ENCODE data around the gene CHID1. TPM values are rescaled to one million over a fixed set of nuclear protein-coding genes. Genes with fewer than 3 reads are reported as not detected.
A peak's percentile ranks its signal among the peaks of the same experiment; 100 is the strongest.

CHID1 gene
- total and polyA plus RNA-seq, 2 experiments from 2014 or later, result 54.1 to 67.3 TPM

DNA sequence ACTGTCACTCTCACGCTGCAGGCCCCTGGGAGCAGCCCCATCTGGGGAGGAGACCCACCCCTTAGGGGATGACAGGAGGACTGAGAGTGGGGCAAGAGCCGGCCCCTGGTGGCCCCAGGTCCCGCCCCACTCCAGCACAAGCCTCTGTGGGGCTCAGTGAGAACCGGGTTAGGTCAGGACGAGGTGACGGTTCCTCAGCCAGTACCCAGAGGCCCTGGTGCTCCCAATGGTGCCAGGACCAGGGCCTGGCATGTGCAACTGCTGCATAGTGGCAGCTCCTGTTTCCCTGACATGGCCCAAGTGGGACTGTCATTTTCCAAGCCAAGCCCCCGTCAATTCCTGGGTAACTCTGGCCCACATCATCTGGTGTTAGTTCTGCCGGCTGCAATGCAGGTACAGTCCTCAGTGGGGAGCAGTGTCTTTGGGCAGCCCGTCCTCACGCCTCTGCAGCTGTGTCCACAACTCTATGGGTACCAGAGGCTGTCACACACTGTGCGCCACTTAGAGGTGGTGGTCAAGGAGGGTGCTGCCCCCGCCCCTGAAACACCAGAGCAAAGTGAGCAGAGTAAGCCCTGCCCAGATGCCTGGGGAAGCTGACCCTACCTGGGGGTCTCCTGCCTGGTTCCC, 15.9 kb downstream of the CHID1 start:
- H3K4me1 ChIP-seq (ENCODE audit: insufficient read depth), result no peaks in the 10 kb centered on the region; the same call in 1 of the 2 replicates
- peaks cover 7% of the 10 kb centered on the region; the same call in 2 of the 3 replicates for H3K36me3 Mint-ChIP-seq (ENCODE audit: low read depth)
- peaks cover 9% of the 10 kb centered on the region for H3K4me1 Mint-ChIP-seq

DNA sequence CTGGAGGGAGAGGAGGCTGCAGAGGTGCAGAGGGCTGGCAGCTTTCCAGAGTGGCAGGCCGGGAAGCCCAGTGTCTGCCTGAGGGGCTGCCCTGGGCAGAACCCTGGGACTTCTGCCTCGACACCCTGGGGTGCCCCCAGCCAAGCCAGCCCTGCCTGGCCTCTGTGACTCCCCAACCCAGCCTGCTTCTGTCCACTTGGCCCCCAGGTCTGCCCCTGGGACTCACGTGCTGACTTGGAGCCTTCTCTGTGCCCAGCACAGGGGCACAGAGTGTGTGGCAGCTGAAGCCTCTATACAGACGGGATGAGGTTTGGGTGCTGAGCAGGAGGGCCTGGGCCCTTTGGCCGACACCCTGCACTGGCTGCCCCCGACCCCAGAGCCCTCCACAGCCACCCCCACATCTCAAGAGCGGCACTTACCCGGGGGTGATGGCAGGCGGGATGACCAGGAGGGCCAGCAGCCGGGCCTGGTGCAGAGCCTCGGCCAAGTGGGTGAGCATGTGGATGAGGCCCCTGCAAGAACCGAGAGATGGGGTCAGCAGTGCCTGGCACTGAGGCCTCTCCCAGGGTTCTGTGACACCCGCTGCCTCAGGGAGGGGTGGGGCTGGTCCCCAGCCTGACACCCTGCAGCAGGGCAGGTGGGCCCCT, 17.5 kb downstream of the CHID1 start:
- Histone ChIP-seq H3K27me3 (ENCODE audit: insufficient read depth) (no peaks in the 10 kb centered on the region), H3K79me2 (replicated peaks; ENCODE audit: insufficient read depth) (no peaks in the 10 kb centered on the region), H3K9me2 (ENCODE audit: insufficient read depth) (no peaks in the 10 kb centered on the region), H4K20me1 (replicated peaks; ENCODE audit: insufficient read depth) (peaks cover 3% of the 10 kb centered on the region; the same call in 1 of the 2 replicates), H3K4me3 (no peak overlapping the region), H2AFZ (no peak overlapping the region), H3F3A (replicated peaks; ENCODE audit: low read depth) (no peaks in the 10 kb centered on the region), H3K4me1 (ENCODE audit: insufficient read depth) (no peaks in the 10 kb centered on the region; the same call in 1 of the 2 replicates), H3K36me3 (ENCODE audit: insufficient read depth) (no peaks in the 10 kb centered on the region), H3K4me2 (no peak overlapping the region), H3K27ac (ENCODE audit: low read depth) (no peak overlapping the region)
- ATAC-seq (no peak), DNase-seq (ENCODE audit: low spot score) (no peak)
- Mint-ChIP-seq H3K27me3 (ENCODE audit: insufficient read depth, low read depth, poor library complexity) (peaks cover 7% of the 10 kb centered on the region), H3K4me3 (no peak overlapping the region), H3K4me1 (peaks cover 9% of the 10 kb centered on the region), H3K9me3 (no peaks in the 10 kb centered on the region), H3K36me3 (ENCODE audit: low read depth) (no peaks in the 10 kb centered on the region), H3K27ac (no peak overlapping the region; the same call in 1 of the 2 replicates)
- TF ChIP-seq ZNF114 (CRISPR knock-in tag; IDR thresholded peaks at IDR 0.05), result no peak
- TF ChIP-seq STAT1 (IDR thresholded peaks at IDR 0.05; ENCODE audit: unreplicated experiment), result no peak
- TF ChIP-seq, protein P1, sequence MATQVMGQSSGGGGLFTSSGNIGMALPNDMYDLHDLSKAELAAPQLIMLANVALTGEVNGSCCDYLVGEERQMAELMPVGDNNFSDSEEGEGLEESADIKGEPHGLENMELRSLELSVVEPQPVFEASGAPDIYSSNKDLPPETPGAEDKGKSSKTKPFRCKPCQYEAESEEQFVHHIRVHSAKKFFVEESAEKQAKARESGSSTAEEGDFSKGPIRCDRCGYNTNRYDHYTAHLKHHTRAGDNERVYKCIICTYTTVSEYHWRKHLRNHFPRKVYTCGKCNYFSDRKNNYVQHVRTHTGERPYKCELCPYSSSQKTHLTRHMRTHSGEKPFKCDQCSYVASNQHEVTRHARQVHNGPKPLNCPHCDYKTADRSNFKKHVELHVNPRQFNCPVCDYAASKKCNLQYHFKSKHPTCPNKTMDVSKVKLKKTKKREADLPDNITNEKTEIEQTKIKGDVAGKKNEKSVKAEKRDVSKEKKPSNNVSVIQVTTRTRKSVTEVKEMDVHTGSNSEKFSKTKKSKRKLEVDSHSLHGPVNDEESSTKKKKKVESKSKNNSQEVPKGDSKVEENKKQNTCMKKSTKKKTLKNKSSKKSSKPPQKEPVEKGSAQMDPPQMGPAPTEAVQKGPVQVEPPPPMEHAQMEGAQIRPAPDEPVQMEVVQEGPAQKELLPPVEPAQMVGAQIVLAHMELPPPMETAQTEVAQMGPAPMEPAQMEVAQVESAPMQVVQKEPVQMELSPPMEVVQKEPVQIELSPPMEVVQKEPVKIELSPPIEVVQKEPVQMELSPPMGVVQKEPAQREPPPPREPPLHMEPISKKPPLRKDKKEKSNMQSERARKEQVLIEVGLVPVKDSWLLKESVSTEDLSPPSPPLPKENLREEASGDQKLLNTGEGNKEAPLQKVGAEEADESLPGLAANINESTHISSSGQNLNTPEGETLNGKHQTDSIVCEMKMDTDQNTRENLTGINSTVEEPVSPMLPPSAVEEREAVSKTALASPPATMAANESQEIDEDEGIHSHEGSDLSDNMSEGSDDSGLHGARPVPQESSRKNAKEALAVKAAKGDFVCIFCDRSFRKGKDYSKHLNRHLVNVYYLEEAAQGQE (IDR thresholded peaks at IDR 0.05; ENCODE audit: unreplicated experiment), result no peak
- TF ChIP-seq, protein P2, sequence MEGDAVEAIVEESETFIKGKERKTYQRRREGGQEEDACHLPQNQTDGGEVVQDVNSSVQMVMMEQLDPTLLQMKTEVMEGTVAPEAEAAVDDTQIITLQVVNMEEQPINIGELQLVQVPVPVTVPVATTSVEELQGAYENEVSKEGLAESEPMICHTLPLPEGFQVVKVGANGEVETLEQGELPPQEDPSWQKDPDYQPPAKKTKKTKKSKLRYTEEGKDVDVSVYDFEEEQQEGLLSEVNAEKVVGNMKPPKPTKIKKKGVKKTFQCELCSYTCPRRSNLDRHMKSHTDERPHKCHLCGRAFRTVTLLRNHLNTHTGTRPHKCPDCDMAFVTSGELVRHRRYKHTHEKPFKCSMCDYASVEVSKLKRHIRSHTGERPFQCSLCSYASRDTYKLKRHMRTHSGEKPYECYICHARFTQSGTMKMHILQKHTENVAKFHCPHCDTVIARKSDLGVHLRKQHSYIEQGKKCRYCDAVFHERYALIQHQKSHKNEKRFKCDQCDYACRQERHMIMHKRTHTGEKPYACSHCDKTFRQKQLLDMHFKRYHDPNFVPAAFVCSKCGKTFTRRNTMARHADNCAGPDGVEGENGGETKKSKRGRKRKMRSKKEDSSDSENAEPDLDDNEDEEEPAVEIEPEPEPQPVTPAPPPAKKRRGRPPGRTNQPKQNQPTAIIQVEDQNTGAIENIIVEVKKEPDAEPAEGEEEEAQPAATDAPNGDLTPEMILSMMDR (conservative IDR thresholded peaks at IDR 0.05; ENCODE audit: low read depth in 2 of 2), result no peak
- TF ChIP-seq, protein P3, sequence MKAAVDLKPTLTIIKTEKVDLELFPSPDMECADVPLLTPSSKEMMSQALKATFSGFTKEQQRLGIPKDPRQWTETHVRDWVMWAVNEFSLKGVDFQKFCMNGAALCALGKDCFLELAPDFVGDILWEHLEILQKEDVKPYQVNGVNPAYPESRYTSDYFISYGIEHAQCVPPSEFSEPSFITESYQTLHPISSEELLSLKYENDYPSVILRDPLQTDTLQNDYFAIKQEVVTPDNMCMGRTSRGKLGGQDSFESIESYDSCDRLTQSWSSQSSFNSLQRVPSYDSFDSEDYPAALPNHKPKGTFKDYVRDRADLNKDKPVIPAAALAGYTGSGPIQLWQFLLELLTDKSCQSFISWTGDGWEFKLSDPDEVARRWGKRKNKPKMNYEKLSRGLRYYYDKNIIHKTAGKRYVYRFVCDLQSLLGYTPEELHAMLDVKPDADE (IDR thresholded peaks at IDR 0.05), result no peak
- no peak for TF ChIP-seq CREB1 (CRISPR knock-in tag; IDR thresholded peaks at IDR 0.05; ENCODE audit: low read depth)

More for the DNA sequence above, 15.9 kb downstream of the CHID1 start:
- no peaks in the 10 kb centered on the region for H3K36me3 ChIP-seq (ENCODE audit: insufficient read depth)
- Mint-ChIP-seq H3K27ac (no peak overlapping the region; the same call in 1 of the 2 replicates), H3K9me3 (no peaks in the 10 kb centered on the region), H3K27me3 (ENCODE audit: insufficient read depth, low read depth, poor library complexity) (peaks cover 7% of the 10 kb centered on the region), H3K4me3 (no peak overlapping the region)
- no peaks in the 10 kb centered on the region for H3F3A ChIP-seq (replicated peaks; ENCODE audit: low read depth)
- H4K20me1 ChIP-seq (replicated peaks; ENCODE audit: insufficient read depth), result peaks cover 3% of the 10 kb centered on the region; the same call in 1 of the 2 replicates
- H2AFZ ChIP-seq, result no peak overlapping the region
- no peak overlapping the region for H3K4me2 ChIP-seq
- no peaks in the 10 kb centered on the region for H3K79me2 ChIP-seq (replicated peaks; ENCODE audit: insufficient read depth)
- DNase-seq (ENCODE audit: low spot score) (peak; percentile 52), ATAC-seq (peak; percentile 50)
- H3K9me2 ChIP-seq (ENCODE audit: insufficient read depth), result no peaks in the 10 kb centered on the region
- H3K27ac ChIP-seq (ENCODE audit: low read depth), result no peak overlapping the region
- no peak for TF ChIP-seq NANOG (IDR thresholded peaks at IDR 0.05; ENCODE audit: borderline replicate concordance)
- TF ChIP-seq, protein P2 (conservative IDR thresholded peaks at IDR 0.05; ENCODE audit: low read depth in 2 of 2), result peak; percentile 36 to 49
- H3K4me3 ChIP-seq, result no peak overlapping the region
- H3K27me3 ChIP-seq (ENCODE audit: insufficient read depth), result no peaks in the 10 kb centered on the region

All from GM23338 (cell line).